Psoas muscle (tissue), 8 donors: ENCODE data around the gene CFDP1. TPM values are rescaled to one million over a fixed set of nuclear protein-coding genes. Genes with fewer than 3 reads are reported as not detected.

ENCODE experiments used
- ATAC-seq, 4 donors: fragments of 200-7000 bp; cut with Tn5 transposase; one replicate each; pipeline ENCODE4 v1.9.1; 2020; ENCODE audit warnings: moderate library complexity in 3 of 4, mild to moderate bottlenecking in 2 of 4
- DNase-seq, 2 donors: peaks; one replicate each; pipeline ENCODE4 v3.0.0-alpha.2; 2020
- H3K27ac ChIP-seq: fragments of 200-600 bp; one replicate; pipeline ENCODE4 v1.8.0; 2022
- H3K27me3 ChIP-seq, 3 donors: fragments of 200-600 bp in 1 of 3; one replicate each; pipeline versions ENCODE4 v1.6.1 to v1.8.0; 2013 to 2022; ENCODE audit warnings: low read length in 2 of 3, mild to moderate bottlenecking in 2 of 3, moderate library complexity in 1 of 3; ENCODE audit not compliant: insufficient read depth in 3 of 3
- H3K36me3 ChIP-seq, 2 donors: fragments of 200-600 bp in 1 of 2; one replicate each; pipeline versions ENCODE4 v1.6.1 to v1.8.0; 2013 to 2022; ENCODE audit warnings: low read depth in 1 of 2, mild to moderate bottlenecking in 1 of 2, moderate library complexity in 1 of 2; ENCODE audit not compliant: insufficient read depth in 1 of 2
- H3K4me1 ChIP-seq: fragments of 200-600 bp; one replicate; pipeline ENCODE4 v1.8.0; 2022
- H3K4me3 ChIP-seq: fragments of 200-600 bp; one replicate; pipeline ENCODE4 v1.8.0; 2022; ENCODE audit warnings: mild to moderate bottlenecking
- H3K9me3 ChIP-seq: fragments of 200-600 bp; one replicate; pipeline ENCODE4 v1.8.0; 2022
- WGBS, 3 donors: extraction: QIAGEN DNeasy Blood & Tissue Kit; methylation state at CpG; one replicate each; pipeline versions ENCODE4 v1.1.6 to v1.1.7; 2013; 5-methylcytosine and 5-hydroxymethylcytosine counted together
- intact Hi-C, 2 donors: fragments of 100-400 bp; cut with DNase I; formaldehyde crosslinking; loops; one replicate each; pipeline versions ENCODE4 v1.11.0 to v1.14.2; 2022
- polyA plus RNA-seq, 3 donors: library from polyadenylated mRNA; stranded (reverse); fragments of 200-250 nt; gene quantifications; one replicate each; pipeline ENCODE4 v1.2.3, GENCODE V29; 2013
- total RNA-seq, 4 donors: library from RNA; stranded (reverse); fragmentation: NEBNext Ultra II Directional in 2 of 4; extraction: Animal tissue kit (Norgen Biotek cat#: 25700) in 2 of 4; gene quantifications; one replicate each; pipeline versions ENCODE4 v1.2.1 to v1.2.4, GENCODE V29; 2021 to 2023
- TF ChIP-seq, protein P1 (sequence below): fragments of 200-600 bp; IDR thresholded peaks from one replicate; pipeline ENCODE4 v1.8.0; 2022; ENCODE audit warnings: antibody characterized with exemption
- donor health status: healthy with polysubstance abuse.
- donor health status: DM: no; HTN: no; CAD: no; lungs with moderate emphysema.
- donor health status: Bipolar disorder and iron deficiency.
- donor health status: healthy.
- donor health status: DM: yes; HTN: yes; CAD: no.
- donor health status: DM: no; HTN: no; CAD: no.
- donor health status: DM: no; HTN: no; CAD: no.
- donor health status: DM: yes; HTN: yes; CAD: no.

CFDP1 gene
- total and polyA plus RNA-seq, 7 donors: 16.6 to 78.2 (median 21.9) TPM

DNA sequence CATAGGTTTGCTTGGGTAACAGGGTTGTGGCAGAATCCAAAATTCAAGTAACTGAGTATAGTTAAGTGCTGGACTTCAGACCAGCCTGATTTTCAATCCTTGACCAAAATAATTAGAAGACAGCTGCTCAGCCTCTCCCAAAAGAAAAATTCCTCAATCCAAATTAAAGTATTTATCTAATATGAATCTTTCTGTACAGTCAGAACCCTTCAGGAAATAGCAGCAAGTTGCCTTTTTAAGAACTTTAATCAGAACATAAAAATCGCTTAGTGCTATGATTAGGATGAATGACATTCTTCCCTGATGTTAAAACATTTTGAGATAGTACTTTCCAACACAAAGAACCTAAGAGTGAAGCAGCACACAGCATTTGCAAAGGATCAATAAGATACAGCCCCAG is 50.2 kb downstream of the CFDP1 start:
- TF ChIP-seq, protein P1, sequence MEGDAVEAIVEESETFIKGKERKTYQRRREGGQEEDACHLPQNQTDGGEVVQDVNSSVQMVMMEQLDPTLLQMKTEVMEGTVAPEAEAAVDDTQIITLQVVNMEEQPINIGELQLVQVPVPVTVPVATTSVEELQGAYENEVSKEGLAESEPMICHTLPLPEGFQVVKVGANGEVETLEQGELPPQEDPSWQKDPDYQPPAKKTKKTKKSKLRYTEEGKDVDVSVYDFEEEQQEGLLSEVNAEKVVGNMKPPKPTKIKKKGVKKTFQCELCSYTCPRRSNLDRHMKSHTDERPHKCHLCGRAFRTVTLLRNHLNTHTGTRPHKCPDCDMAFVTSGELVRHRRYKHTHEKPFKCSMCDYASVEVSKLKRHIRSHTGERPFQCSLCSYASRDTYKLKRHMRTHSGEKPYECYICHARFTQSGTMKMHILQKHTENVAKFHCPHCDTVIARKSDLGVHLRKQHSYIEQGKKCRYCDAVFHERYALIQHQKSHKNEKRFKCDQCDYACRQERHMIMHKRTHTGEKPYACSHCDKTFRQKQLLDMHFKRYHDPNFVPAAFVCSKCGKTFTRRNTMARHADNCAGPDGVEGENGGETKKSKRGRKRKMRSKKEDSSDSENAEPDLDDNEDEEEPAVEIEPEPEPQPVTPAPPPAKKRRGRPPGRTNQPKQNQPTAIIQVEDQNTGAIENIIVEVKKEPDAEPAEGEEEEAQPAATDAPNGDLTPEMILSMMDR: no peak
- Histone ChIP-seq H3K9me3 (no peaks in the 10 kb centered on the region), H3K27me3 (no peaks in the 10 kb centered on the region), H3K4me3 (no peak overlapping the region), H3K36me3 (peaks cover 0 to 29% of the 10 kb centered on the region in 2 donors), H3K27ac (no peak overlapping the region), H3K4me1 (no peaks in the 10 kb centered on the region)
- ATAC-seq (no peak), DNase-seq (no peak)
- 79 to 84% (median 79%) methylated on average over 1 of the region's 1 CpG for WGBS, 3 donors
- intact Hi-C loops: no loop called here

DNA sequence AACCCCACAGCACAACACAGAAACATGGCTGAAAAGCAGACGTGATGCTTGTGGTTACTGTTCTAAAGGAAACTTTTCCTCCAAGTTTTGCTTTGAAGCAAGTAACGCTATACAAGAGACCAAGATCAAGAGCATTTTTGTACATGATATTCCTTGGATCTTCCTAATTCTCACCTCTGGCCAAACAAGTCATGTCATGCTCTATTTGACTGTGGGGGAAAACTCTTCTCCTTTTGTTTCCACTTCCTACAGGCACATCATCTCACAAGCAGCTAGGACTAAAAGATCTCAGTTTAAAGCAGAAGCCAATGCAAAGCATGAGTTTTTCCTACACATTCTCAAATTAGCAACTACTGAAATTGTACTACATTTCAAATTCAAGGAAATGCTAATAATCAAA is 50.7 kb downstream of the CFDP1 start:
- intact Hi-C loops: no loop called here

DNA sequence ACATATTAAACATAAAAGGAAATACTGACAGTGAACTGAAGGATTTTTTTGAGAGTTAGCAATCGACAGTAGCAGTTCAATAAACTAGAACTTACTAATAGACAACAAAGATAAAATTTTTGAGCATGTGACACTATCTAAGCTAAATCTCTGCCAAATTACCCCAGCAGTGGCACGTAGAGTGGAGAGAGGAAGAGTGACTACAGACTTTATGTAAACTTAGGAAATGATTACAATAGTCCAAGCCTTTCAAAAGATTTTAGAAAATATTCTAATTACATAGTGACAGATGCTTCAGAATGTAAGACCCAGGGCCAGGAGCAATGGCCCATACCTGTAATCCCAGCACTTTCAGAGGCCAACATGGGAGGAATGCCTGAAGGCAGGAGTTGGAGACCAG is 52.4 kb downstream of the CFDP1 start:
- Histone ChIP-seq H3K4me1 (peaks cover 6% of the 10 kb centered on the region), H3K27me3 (no peaks in the 10 kb centered on the region), H3K36me3 (peaks cover 0 to 36% of the 10 kb centered on the region in 2 donors), H3K4me3 (no peak overlapping the region), H3K27ac (no peak overlapping the region), H3K9me3 (no peaks in the 10 kb centered on the region)
- intact Hi-C loops: no loop called here
- DNase-seq (no peak), ATAC-seq (no peak)
- WGBS, 3 donors: 74 to 77% (median 75%) methylated on average over 2 of the region's 2 CpGs
- TF ChIP-seq, protein P1: no peak

More for the DNA sequence above, 50.7 kb downstream of the CFDP1 start:
- WGBS, 3 donors: 80 to 91% (median 80%) methylated on average over 2 of the region's 2 CpGs
- H3K27me3 ChIP-seq: no peaks in the 10 kb centered on the region
- TF ChIP-seq, protein P1: no peak
- ATAC-seq: no peak
- H3K4me1 ChIP-seq: peaks cover 4% of the 10 kb centered on the region
- no peak for DNase-seq
- no peak overlapping the region for H3K27ac ChIP-seq
- H3K9me3 ChIP-seq: no peaks in the 10 kb centered on the region
- H3K4me3 ChIP-seq: no peak overlapping the region
- H3K36me3 ChIP-seq: peaks cover 0 to 32% of the 10 kb centered on the region in 2 donors

DNA sequence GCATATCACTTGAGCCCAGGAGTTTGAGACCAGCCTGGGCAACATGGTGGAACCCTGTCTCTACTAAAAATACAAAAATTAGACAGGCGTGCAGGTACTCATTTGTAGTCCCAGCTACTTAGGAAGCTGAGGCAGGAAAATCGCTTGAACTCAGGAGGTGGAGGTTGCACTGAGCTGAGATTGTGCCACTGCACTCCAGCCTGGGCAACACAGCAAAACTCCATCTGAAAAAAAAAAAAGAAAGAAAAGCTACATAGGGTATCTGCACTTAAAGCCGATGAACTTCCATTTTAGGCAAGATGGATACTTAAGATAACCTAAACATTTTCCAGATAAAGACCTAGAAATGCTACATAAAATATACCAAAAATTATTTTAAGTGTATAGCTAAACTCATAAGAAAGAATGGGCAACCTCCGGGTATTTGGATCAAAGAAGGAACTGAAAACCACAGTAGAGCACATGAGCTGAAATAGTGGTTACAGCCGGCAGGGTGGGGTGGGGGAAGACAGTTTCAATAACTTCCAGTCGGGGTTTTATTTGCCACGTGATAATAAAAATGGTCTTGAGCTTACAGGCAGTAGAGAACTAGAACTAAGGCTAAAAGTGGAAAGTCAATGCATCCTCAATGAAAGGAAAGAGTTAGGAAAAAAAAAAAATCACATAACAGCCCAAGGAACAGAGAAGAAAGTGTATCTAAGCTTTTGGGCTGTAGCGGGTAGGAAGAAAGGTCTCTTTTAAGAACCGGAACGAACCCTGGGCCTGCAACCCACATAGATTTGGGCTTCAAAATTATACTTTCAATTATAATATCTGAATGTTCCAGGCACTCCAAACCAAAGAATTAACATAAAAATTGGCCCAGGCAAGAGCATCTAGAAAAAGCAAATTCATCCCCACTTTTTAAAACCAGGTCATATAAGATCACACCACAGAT is 53.1 kb downstream of the CFDP1 start:
- peaks cover 6% of the 10 kb centered on the region for H3K4me1 ChIP-seq
- TF ChIP-seq, protein P1: no peak
- no peak overlapping the region for H3K27ac ChIP-seq
- H3K27me3 ChIP-seq: no peaks in the 10 kb centered on the region
- DNase-seq (no peak), ATAC-seq (no peak)
- H3K36me3 ChIP-seq: peaks cover 0 to 36% of the 10 kb centered on the region in 2 donors
- no peak overlapping the region for H3K4me3 ChIP-seq
- H3K9me3 ChIP-seq: no peaks in the 10 kb centered on the region
- 87 to 90% (median 89%) methylated on average over 10 of the region's 10 CpGs for WGBS, 3 donors
- intact Hi-C loops: loop anchor here in 1 of 2 donors (10.0 kb wide), 1 partner anchor 65 kb away; no protein-coding TSS in a partner anchor
